ENCODE results near the gene LRG1.
"Not testable (repeated sequence)": the region's sequence is repeated elsewhere in the genome, so short reads cannot be mapped to it uniquely, and the experiment has no call there.

The LRG1 gene

GRCh38 chr19:4550479-4551050 lies 10.7 kb upstream of the LRG1 start:
- no peak for DNase-seq (ENCODE audit: low read depth)

GRCh38 chr19:4550018-4550417 lies 10.2 kb upstream of the LRG1 start:
- DNase-seq (ENCODE audit: low read depth) = no peak

- DNase-seq (ENCODE audit: low read depth) = no peak
Observed at GRCh38 chr19:4548238-4548584, 8.4 kb upstream of the LRG1 start.

- no peak for DNase-seq (ENCODE audit: low read depth)
Observed at GRCh38 chr19:4547303-4548237, 7.7 kb upstream of the LRG1 start.

GRCh38 chr19:4543842-4544647 lies 4.2 kb upstream of the LRG1 start:
- no peak for DNase-seq (ENCODE audit: low read depth)

- no peak for DNase-seq (ENCODE audit: low read depth)
Observed at GRCh38 chr19:4542896-4543841, 3.3 kb upstream of the LRG1 start.

- DNase-seq (ENCODE audit: low read depth) = not testable (repeated sequence)
Observed at GRCh38 chr19:4541806-4542145, 1.9 kb upstream of the LRG1 start.

GRCh38 chr19:4541114-4541805 lies 1.4 kb upstream of the LRG1 start:
- no peak for DNase-seq (ENCODE audit: low read depth)

- DNase-seq (ENCODE audit: low read depth) = no peak
Observed at GRCh38 chr19:4539169-4539692, 605 bp downstream of the LRG1 start.

GRCh38 chr19:4538601-4538954 lies 1.3 kb downstream of the LRG1 start:
- DNase-seq (ENCODE audit: low read depth) = no peak

- no peak for DNase-seq (ENCODE audit: low read depth)
Observed at GRCh38 chr19:4537953-4538600, 1.8 kb downstream of the LRG1 start.

- DNase-seq (ENCODE audit: low read depth) = no peak
Observed at GRCh38 chr19:4536798-4537197, 3.0 kb downstream of the LRG1 start.

GRCh38 chr19:4534836-4535658 lies 4.8 kb downstream of the LRG1 start, which contains the start of gene PLIN5:
PLIN5 (minus strand) TSS chr19:4535224; CDS start chr19:4534074, 1,150 bp downstream.
- peak; percentile 19 for DNase-seq (ENCODE audit: low read depth)

GRCh38 chr19:4533835-4534424 lies 5.9 kb downstream of the LRG1 start:
- DNase-seq (ENCODE audit: low read depth) = no peak

GRCh38 chr19:4533334-4533733 lies 6.5 kb downstream of the LRG1 start:
- no peak for DNase-seq (ENCODE audit: low read depth)

- DNase-seq (ENCODE audit: low read depth) = no peak
Observed at GRCh38 chr19:4531562-4532165, 8.2 kb downstream of the LRG1 start.

- no peak for DNase-seq (ENCODE audit: low read depth)
Observed at GRCh38 chr19:4529924-4530522, 9.8 kb downstream of the LRG1 start.

- no peak for DNase-seq (ENCODE audit: low read depth)
Observed at GRCh38 chr19:4528843-4529242, 11.0 kb downstream of the LRG1 start.
